Hepatocyte (in vitro differentiated cells): ENCODE measurements around the gene USP2.

Source experiments
- EZH2phosphoT487 ChIP-seq: fragments of 200-600 bp; sonication (generic); IDR thresholded peaks from one replicate; pipeline ENCODE4 v1.6.1; 2018; ENCODE audit warnings: antibody characterized with exemption, mild to moderate bottlenecking, low read depth, moderate library complexity; ENCODE audit not compliant: unreplicated experiment, severe bottlenecking
- TF ChIP-seq, protein P1 (sequence below): fragments of 200-600 bp; sonication (generic); IDR thresholded peaks from 2 replicates; pipeline ENCODE4 v1.5.1; 2016; ENCODE audit warnings: antibody characterized with exemption, mild to moderate bottlenecking; ENCODE audit not compliant: poor library complexity

DNA sequence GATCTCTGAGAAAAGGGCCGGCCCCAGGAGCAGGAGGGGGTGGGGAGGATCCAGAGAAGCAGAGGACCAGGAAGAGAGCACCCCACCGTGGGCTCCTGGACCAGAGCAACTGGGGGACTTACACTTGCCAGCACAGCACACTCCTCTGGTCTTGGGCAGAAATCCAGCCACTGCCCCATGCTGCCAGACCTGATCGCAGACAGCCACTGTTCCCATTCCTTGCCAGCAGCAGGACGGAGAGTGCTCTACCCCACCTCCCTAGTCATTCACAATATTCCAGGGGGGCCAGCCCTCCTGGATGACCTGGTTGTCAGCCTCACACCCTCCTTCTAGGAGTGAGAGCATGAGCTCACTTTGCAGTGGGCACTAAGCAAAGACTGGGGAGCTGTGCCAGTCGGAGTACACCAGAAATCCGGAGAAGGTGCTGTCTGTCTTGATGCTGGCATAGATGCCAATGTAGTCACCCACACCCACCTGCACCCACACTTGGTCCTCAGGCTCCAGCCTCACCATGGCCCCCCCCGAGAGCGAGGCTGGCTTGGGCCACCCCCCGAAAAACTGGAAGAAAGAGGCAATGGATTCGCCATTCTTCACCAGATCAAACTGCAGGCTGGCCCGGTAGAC lies 42.4 kb downstream of the USP2 start:
- TF ChIP-seq, protein P1, sequence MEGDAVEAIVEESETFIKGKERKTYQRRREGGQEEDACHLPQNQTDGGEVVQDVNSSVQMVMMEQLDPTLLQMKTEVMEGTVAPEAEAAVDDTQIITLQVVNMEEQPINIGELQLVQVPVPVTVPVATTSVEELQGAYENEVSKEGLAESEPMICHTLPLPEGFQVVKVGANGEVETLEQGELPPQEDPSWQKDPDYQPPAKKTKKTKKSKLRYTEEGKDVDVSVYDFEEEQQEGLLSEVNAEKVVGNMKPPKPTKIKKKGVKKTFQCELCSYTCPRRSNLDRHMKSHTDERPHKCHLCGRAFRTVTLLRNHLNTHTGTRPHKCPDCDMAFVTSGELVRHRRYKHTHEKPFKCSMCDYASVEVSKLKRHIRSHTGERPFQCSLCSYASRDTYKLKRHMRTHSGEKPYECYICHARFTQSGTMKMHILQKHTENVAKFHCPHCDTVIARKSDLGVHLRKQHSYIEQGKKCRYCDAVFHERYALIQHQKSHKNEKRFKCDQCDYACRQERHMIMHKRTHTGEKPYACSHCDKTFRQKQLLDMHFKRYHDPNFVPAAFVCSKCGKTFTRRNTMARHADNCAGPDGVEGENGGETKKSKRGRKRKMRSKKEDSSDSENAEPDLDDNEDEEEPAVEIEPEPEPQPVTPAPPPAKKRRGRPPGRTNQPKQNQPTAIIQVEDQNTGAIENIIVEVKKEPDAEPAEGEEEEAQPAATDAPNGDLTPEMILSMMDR: no peak
- TF ChIP-seq EZH2phosphoT487: no peak
